DOHH2 (cell line): Measurements from ENCODE around the gene MT4.

Experiments used
- EZH2phosphoT487 ChIP-seq: fragments of 200-600 bp; sonication (generic); IDR thresholded peaks from 2 replicates; pipeline ENCODE4 v1.6.1; 2017; ENCODE audit warnings: borderline replicate concordance, mild to moderate bottlenecking, antibody characterized with exemption, low read length, moderate library complexity, mixed read lengths
- TF ChIP-seq, protein P1 (sequence below): fragments of 200-600 bp; sonication (generic); IDR thresholded peaks from one replicate; pipeline ENCODE4 v1.5.1; 2014; ENCODE audit warnings: antibody characterized with exemption, mild to moderate bottlenecking, low read depth, low read length; ENCODE audit not compliant: poor library complexity, severe bottlenecking

DNA sequence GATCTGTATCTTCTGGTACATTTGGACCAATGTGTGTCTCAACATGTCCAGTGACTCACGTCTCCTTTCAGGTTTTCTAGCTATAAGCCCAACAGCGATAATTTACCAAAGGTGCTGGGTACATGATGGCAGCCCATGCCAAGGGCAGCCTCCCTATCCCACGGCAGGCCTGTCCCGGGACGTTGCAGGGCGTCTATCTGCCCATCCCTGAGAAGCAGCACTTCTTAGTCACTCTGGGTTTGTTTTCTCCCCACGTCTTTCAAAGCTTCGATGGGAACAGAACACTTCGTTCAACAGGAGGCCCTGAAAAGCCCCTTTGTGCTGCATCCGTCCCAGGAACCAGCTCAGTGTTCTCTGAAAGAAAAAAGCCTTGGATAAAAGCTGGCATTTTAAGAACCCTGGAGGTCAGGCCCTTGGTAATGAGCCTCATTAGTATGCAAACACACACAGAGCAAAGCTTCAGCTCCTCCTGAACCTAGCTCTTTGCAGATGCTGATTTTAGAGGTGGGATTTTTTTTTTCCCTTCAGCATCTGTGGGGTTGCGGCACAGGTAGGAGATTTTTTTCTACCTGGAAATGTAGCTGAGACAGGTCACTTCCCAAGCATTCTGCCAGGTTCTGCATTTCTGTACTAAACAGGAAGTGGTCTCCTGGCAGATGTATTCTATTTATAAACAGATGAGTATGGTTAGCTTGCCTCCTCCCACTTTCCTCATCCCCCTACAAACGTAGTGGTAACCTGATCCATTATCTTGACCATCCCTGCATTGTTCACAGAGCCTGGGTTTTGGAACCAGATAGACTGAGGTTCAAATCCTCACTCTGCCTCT, 17.5 kb upstream of the MT4 start:
- TF ChIP-seq, protein P1, sequence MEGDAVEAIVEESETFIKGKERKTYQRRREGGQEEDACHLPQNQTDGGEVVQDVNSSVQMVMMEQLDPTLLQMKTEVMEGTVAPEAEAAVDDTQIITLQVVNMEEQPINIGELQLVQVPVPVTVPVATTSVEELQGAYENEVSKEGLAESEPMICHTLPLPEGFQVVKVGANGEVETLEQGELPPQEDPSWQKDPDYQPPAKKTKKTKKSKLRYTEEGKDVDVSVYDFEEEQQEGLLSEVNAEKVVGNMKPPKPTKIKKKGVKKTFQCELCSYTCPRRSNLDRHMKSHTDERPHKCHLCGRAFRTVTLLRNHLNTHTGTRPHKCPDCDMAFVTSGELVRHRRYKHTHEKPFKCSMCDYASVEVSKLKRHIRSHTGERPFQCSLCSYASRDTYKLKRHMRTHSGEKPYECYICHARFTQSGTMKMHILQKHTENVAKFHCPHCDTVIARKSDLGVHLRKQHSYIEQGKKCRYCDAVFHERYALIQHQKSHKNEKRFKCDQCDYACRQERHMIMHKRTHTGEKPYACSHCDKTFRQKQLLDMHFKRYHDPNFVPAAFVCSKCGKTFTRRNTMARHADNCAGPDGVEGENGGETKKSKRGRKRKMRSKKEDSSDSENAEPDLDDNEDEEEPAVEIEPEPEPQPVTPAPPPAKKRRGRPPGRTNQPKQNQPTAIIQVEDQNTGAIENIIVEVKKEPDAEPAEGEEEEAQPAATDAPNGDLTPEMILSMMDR, result no peak
- no peak for TF ChIP-seq EZH2phosphoT487
